ENCODE data around the gene FAR2.

Gene FAR2

GRCh38 chr12:29204521-29204920, 55.4 kb downstream of the FAR2 start:
- no peak for DNase-seq (ENCODE audit: low read depth)

GRCh38 chr12:29207120-29207519, 58.0 kb downstream of the FAR2 start:
- no peak for DNase-seq (ENCODE audit: low read depth)

- no peak for DNase-seq (ENCODE audit: low read depth)
These were observed 59.0 kb downstream of the FAR2 start for GRCh38 chr12:29208060-29208459.

- DNase-seq (ENCODE audit: low read depth) = no peak
These were observed 60.0 kb downstream of the FAR2 start for GRCh38 chr12:29208936-29209701.

- DNase-seq (ENCODE audit: low read depth) = no peak
These were observed 62.6 kb downstream of the FAR2 start for GRCh38 chr12:29211696-29212095.

- DNase-seq (ENCODE audit: low read depth) = no peak
These were observed 63.8 kb downstream of the FAR2 start for GRCh38 chr12:29212682-29213403.

GRCh38 chr12:29216266-29216665, 67.2 kb downstream of the FAR2 start:
- no peak for DNase-seq (ENCODE audit: low read depth)

GRCh38 chr12:29216797-29217575, 67.9 kb downstream of the FAR2 start:
- DNase-seq (ENCODE audit: low read depth) = no peak

- no peak for DNase-seq (ENCODE audit: low read depth)
These were observed 71.7 kb downstream of the FAR2 start for GRCh38 chr12:29220632-29221336.

- no peak for DNase-seq (ENCODE audit: low read depth)
These were observed 73.1 kb downstream of the FAR2 start for GRCh38 chr12:29222200-29222599.

GRCh38 chr12:29223426-29223825, 74.3 kb downstream of the FAR2 start:
- no peak for DNase-seq (ENCODE audit: low read depth)

GRCh38 chr12:29223956-29224543, 75.0 kb downstream of the FAR2 start:
- no peak for DNase-seq (ENCODE audit: low read depth)

GRCh38 chr12:29224572-29224971, 75.5 kb downstream of the FAR2 start:
- DNase-seq (ENCODE audit: low read depth) = no peak

GRCh38 chr12:29225834-29226233, 76.8 kb downstream of the FAR2 start:
- no peak for DNase-seq (ENCODE audit: low read depth)

- DNase-seq (ENCODE audit: low read depth) = no peak
These were observed 77.5 kb downstream of the FAR2 start for GRCh38 chr12:29226616-29227015.

- DNase-seq (ENCODE audit: low read depth) = no peak
These were observed 79.5 kb downstream of the FAR2 start for GRCh38 chr12:29228474-29229157.

- DNase-seq (ENCODE audit: low read depth) = no peak
These were observed 80.1 kb downstream of the FAR2 start for GRCh38 chr12:29229158-29229505.

- DNase-seq (ENCODE audit: low read depth) = no peak
These were observed 80.9 kb downstream of the FAR2 start for GRCh38 chr12:29229937-29230336.

GRCh38 chr12:29230800-29231560, 81.9 kb downstream of the FAR2 start:
- DNase-seq (ENCODE audit: low read depth) = no peak

GRCh38 chr12:29232086-29232485, 83.0 kb downstream of the FAR2 start:
- DNase-seq (ENCODE audit: low read depth) = no peak

- DNase-seq (ENCODE audit: low read depth) = no peak
These were observed 85.5 kb downstream of the FAR2 start for GRCh38 chr12:29234552-29234951.
